Natural killer cell treated with Interleukin-12 subunit alpha and Interleukin-12 subunit beta and Interleukin-15 and Interleukin-18, amount 100 ng/mL, for 72 hours (primary cell): Measurements from ENCODE around the gene PAFAH1B1. TPM values are rescaled to one million over a fixed set of nuclear protein-coding genes. Genes with fewer than 3 reads are reported as not detected.

Experiments used
- ATAC-seq, 2 donors: fragments of 150-1000 bp; cut with Tn5 transposase in 1 of 2; sonication (Bioruptor Pico), chemical (Tn5 transposase) in 1 of 2; 2 replicates each; pipeline ENCODE4 v1.10.0; 2021
- DNase-seq: peaks from one replicate; pipeline ENCODE4 v3.0.0; 2022; ENCODE audit warnings: low spot score
- H3K27ac Mint-ChIP-seq, 2 donors: 1 replicate in 1 of 2; 2 replicates in 1 of 2; pipeline ENCODE4 v1.8.0; 2022; ENCODE audit warnings: mixed read lengths in 2 of 2, mild to moderate bottlenecking in 1 of 2, moderate library complexity in 1 of 2
- H3K27me3 Mint-ChIP-seq, 2 donors: 1 replicate in 1 of 2; 2 replicates in 1 of 2; pipeline ENCODE4 v1.8.0; 2022; ENCODE audit warnings: mixed read lengths in 2 of 2
- H3K36me3 Mint-ChIP-seq: one replicate; pipeline ENCODE4 v1.8.0; 2022; ENCODE audit warnings: mixed read lengths
- H3K4me1 Mint-ChIP-seq, 2 donors: 1 replicate in 1 of 2; 2 replicates in 1 of 2; pipeline ENCODE4 v1.8.0; 2022; ENCODE audit warnings: low read depth in 2 of 2, mixed read lengths in 2 of 2, mild to moderate bottlenecking in 1 of 2
- H3K4me3 Mint-ChIP-seq: one replicate; pipeline ENCODE4 v1.8.0; 2022; ENCODE audit warnings: mixed read lengths
- H3K9me3 Mint-ChIP-seq: 2 replicates; pipeline ENCODE4 v1.8.0; 2022; ENCODE audit warnings: mixed read lengths
- total RNA-seq, 2 donors: library from RNA; stranded (reverse); gene quantifications; one replicate each; pipeline ENCODE4 v1.2.3, GENCODE V29; 2022

PAFAH1B1 gene
- total RNA-seq, 2 donors from 2014 or later = 192 to 217 TPM

GRCh38 chr17:2731807-2732206 is 138.4 kb downstream of the PAFAH1B1 start:
- Mint-ChIP-seq H3K27ac (no peak overlapping the region), H3K36me3 (no peaks in the 10 kb centered on the region), H3K4me3 (no peak overlapping the region), H3K27me3 (peaks cover 0 to 10% of the 10 kb centered on the region in 2 donors), H3K4me1 (no peaks in the 10 kb centered on the region), H3K9me3 (no peaks in the 10 kb centered on the region)
- DNase-seq (no peak), ATAC-seq (no peak)

GRCh38 chr17:2734939-2735338 is 141.5 kb downstream of the PAFAH1B1 start:
- Mint-ChIP-seq H3K27ac (no peak overlapping the region), H3K4me3 (no peak overlapping the region), H3K9me3 (no peaks in the 10 kb centered on the region), H3K27me3 (peaks cover 0 to 7% of the 10 kb centered on the region in 2 donors), H3K4me1 (no peaks in the 10 kb centered on the region), H3K36me3 (no peaks in the 10 kb centered on the region)
- ATAC-seq (no peak), DNase-seq (no peak)

Other genes starting within 250 kb of the PAFAH1B1 start
- gene MNT, start 192.6 kb upstream of the PAFAH1B1 start, total RNA-seq = 10 to 100 TPM; 20.3 to 36.9 TPM
- 10 to 100 TPM; 29.7 to 53.8 TPM for gene METTL16, start 81.8 kb upstream of the PAFAH1B1 start, total RNA-seq
- gene CLUH, start 118.1 kb downstream of the PAFAH1B1 start, total RNA-seq = 100 to 1,000 TPM in 1 of 2 donors, 10 to 100 TPM in 1; 65.7 to 195 TPM
- gene CCDC92B, start 156.0 kb downstream of the PAFAH1B1 start, total RNA-seq = not detected
- 10 to 100 TPM in 1 of 2 donors, 1 to 10 TPM in 1; 7.7 to 14.5 TPM for gene RAP1GAP2, start 202.8 kb downstream of the PAFAH1B1 start, total RNA-seq